Measurements from ENCODE around the gene LHX3.

The LHX3 gene

GRCh38 chr9:136197084-136197875 is 7.6 kb downstream of the LHX3 start:
- WGBS (ENCODE audit: insufficient coverage): 8% methylated on average over 34 of the region's 35 CpGs
- H3K27ac ChIP-seq (ENCODE audit: insufficient read depth in 1 of 2, low read depth in 1 of 2, low read length in 2 of 2, poor library complexity in 1 of 2, severe bottlenecking in 2 of 2): no peak overlapping the region
- ChIA-PET POLR2A (no interaction called here), CTCF (no interaction called here)
- no peaks in the 10 kb centered on the region for H3K9me3 ChIP-seq (ENCODE audit: control extremely low read depth in 1 of 5, control insufficient read depth in 4 of 5, insufficient read depth in 2 of 5, low read depth in 1 of 5, low read length in 4 of 5)
- DNase-seq: no peak
- no peak overlapping the region for H3K4me3 ChIP-seq (ENCODE audit: control insufficient read depth in 1 of 7, extremely low read depth in 1 of 7, insufficient read depth in 4 of 7, low read depth in 2 of 7, low read length in 6 of 7)
- peaks cover 0 to 98% (median 40%) of the 10 kb centered on the region in 5 experiments for H3K27me3 ChIP-seq (replicated peaks in 2 of 5; ENCODE audit: control insufficient read depth in 4 of 5, insufficient read depth in 5 of 5, low read length in 4 of 5)
- no peaks in the 10 kb centered on the region for H3K36me3 ChIP-seq (ENCODE audit: control insufficient read depth in 4 of 4, insufficient read depth in 4 of 4, low read length in 3 of 4)
- H3K4me1 ChIP-seq (ENCODE audit: control extremely low read depth in 1 of 4, control insufficient read depth in 4 of 4, insufficient read depth in 4 of 4, low read length in 3 of 4): peaks cover 0 to 8% (median 0%) of the 10 kb centered on the region in 4 experiments

DNA sequence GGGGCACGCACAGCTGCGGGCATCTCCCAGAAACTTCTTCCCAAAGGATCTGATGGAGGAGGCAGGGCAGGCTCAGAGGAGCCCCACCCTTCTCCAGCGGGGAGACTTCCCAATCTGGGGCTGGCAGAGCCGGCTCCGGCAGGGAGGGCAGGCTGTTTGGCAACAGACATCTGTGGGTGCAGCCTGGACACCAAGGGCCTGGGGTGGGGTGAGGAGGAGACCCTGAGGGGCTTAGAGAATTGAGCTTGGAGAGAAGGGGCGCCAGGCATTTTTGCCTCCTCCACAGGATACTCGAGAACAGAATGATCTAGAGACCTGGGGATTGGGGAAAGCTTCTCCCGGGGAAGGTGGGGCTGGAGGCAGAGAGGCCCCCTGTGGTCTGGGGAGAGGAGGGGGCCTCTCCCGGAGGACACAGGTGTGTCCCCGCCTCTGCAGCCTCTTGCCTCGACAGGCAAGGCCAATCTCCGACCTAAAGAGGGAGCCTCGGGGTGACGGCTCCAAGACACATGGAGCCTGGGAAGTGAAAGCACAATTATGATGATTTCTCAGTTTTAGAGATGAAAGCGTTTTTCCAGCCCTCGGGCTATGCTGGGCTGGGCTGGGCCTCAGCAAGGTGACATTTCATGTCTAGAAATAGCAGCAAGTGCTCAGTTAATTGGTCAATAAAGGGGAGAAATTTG is 8.4 kb downstream of the LHX3 start:
- no peak overlapping the region for H3K4me3 ChIP-seq (ENCODE audit: control insufficient read depth in 1 of 7, extremely low read depth in 1 of 7, insufficient read depth in 4 of 7, low read depth in 2 of 7, low read length in 6 of 7)
- H3K27me3 ChIP-seq (replicated peaks in 2 of 5; ENCODE audit: control insufficient read depth in 4 of 5, insufficient read depth in 5 of 5, low read length in 4 of 5): peaks cover 0 to 98% (median 43%) of the 10 kb centered on the region in 5 experiments
- no peak overlapping the region for H3K27ac ChIP-seq (ENCODE audit: insufficient read depth in 1 of 2, low read depth in 1 of 2, low read length in 2 of 2, poor library complexity in 1 of 2, severe bottlenecking in 2 of 2)
- ChIA-PET POLR2A (no interaction called here), CTCF (interaction anchor here (0.9 kb wide), 1 partner anchor 28 kb away, joined by 4 read pairs; no protein-coding TSS in a partner anchor)
- DNase-seq: no peak
- H3K4me1 ChIP-seq (ENCODE audit: control extremely low read depth in 1 of 4, control insufficient read depth in 4 of 4, insufficient read depth in 4 of 4, low read length in 3 of 4): peaks cover 0 to 8% (median 0%) of the 10 kb centered on the region in 4 experiments
- 2% methylated on average over 15 of the region's 16 CpGs for WGBS (ENCODE audit: insufficient coverage)
- no peaks in the 10 kb centered on the region for H3K36me3 ChIP-seq (ENCODE audit: control insufficient read depth in 4 of 4, insufficient read depth in 4 of 4, low read length in 3 of 4)
- no peaks in the 10 kb centered on the region for H3K9me3 ChIP-seq (ENCODE audit: control extremely low read depth in 1 of 5, control insufficient read depth in 4 of 5, insufficient read depth in 2 of 5, low read depth in 1 of 5, low read length in 4 of 5)

- no peaks in the 10 kb centered on the region for H3K36me3 ChIP-seq (ENCODE audit: control insufficient read depth in 4 of 4, insufficient read depth in 4 of 4, low read length in 3 of 4)
- ChIA-PET POLR2A (no interaction called here), CTCF (no interaction called here)
- DNase-seq: no peak
- H3K9me3 ChIP-seq (ENCODE audit: control extremely low read depth in 1 of 5, control insufficient read depth in 4 of 5, insufficient read depth in 2 of 5, low read depth in 1 of 5, low read length in 4 of 5): no peaks in the 10 kb centered on the region
- WGBS (ENCODE audit: insufficient coverage): 0% methylated on average over 4 of the region's 5 CpGs
- H3K27ac ChIP-seq (ENCODE audit: insufficient read depth in 1 of 2, low read depth in 1 of 2, low read length in 2 of 2, poor library complexity in 1 of 2, severe bottlenecking in 2 of 2): no peak overlapping the region
- no peak overlapping the region for H3K4me3 ChIP-seq (ENCODE audit: control insufficient read depth in 1 of 7, extremely low read depth in 1 of 7, insufficient read depth in 4 of 7, low read depth in 2 of 7, low read length in 6 of 7)
- peaks cover 0 to 8% (median 0%) of the 10 kb centered on the region in 4 experiments for H3K4me1 ChIP-seq (ENCODE audit: control extremely low read depth in 1 of 4, control insufficient read depth in 4 of 4, insufficient read depth in 4 of 4, low read length in 3 of 4)
- peaks cover 0 to 98% (median 47%) of the 10 kb centered on the region in 5 experiments for H3K27me3 ChIP-seq (replicated peaks in 2 of 5; ENCODE audit: control insufficient read depth in 4 of 5, insufficient read depth in 5 of 5, low read length in 4 of 5)
Observed at GRCh38 chr9:136194540-136194939, 10.4 kb downstream of the LHX3 start.

GRCh38 chr9:136193891-136194279 is 11.0 kb downstream of the LHX3 start:
- Histone ChIP-seq H3K27ac (ENCODE audit: insufficient read depth in 1 of 2, low read depth in 1 of 2, low read length in 2 of 2, poor library complexity in 1 of 2, severe bottlenecking in 2 of 2) (no peak overlapping the region), H3K36me3 (ENCODE audit: control insufficient read depth in 4 of 4, insufficient read depth in 4 of 4, low read length in 3 of 4) (no peaks in the 10 kb centered on the region), H3K4me3 (ENCODE audit: control insufficient read depth in 1 of 7, extremely low read depth in 1 of 7, insufficient read depth in 4 of 7, low read depth in 2 of 7, low read length in 6 of 7) (no peak overlapping the region), H3K27me3 (replicated peaks in 2 of 5; ENCODE audit: control insufficient read depth in 4 of 5, insufficient read depth in 5 of 5, low read length in 4 of 5) (peaks cover 0 to 99% (median 47%) of the 10 kb centered on the region in 5 experiments), H3K9me3 (ENCODE audit: control extremely low read depth in 1 of 5, control insufficient read depth in 4 of 5, insufficient read depth in 2 of 5, low read depth in 1 of 5, low read length in 4 of 5) (no peaks in the 10 kb centered on the region), H3K4me1 (ENCODE audit: control extremely low read depth in 1 of 4, control insufficient read depth in 4 of 4, insufficient read depth in 4 of 4, low read length in 3 of 4) (peaks cover 0 to 6% (median 0%) of the 10 kb centered on the region in 4 experiments)
- ChIA-PET CTCF (no interaction called here), POLR2A (no interaction called here)
- WGBS (ENCODE audit: insufficient coverage): 4% methylated on average over 38 of the region's 45 CpGs
- DNase-seq: no peak

- 2% methylated on average over 73 of the region's 96 CpGs for WGBS (ENCODE audit: insufficient coverage)
- Histone ChIP-seq H3K4me3 (ENCODE audit: control insufficient read depth in 1 of 7, extremely low read depth in 1 of 7, insufficient read depth in 4 of 7, low read depth in 2 of 7, low read length in 6 of 7) (no peak overlapping the region), H3K27ac (ENCODE audit: insufficient read depth in 1 of 2, low read depth in 1 of 2, low read length in 2 of 2, poor library complexity in 1 of 2, severe bottlenecking in 2 of 2) (no peak overlapping the region), H3K9me3 (ENCODE audit: control extremely low read depth in 1 of 5, control insufficient read depth in 4 of 5, insufficient read depth in 2 of 5, low read depth in 1 of 5, low read length in 4 of 5) (no peaks in the 10 kb centered on the region), H3K27me3 (replicated peaks in 2 of 5; ENCODE audit: control insufficient read depth in 4 of 5, insufficient read depth in 5 of 5, low read length in 4 of 5) (peaks cover 0 to 99% (median 45%) of the 10 kb centered on the region in 5 experiments), H3K4me1 (ENCODE audit: control extremely low read depth in 1 of 4, control insufficient read depth in 4 of 4, insufficient read depth in 4 of 4, low read length in 3 of 4) (peaks cover 0 to 3% (median 0%) of the 10 kb centered on the region in 4 experiments), H3K36me3 (ENCODE audit: control insufficient read depth in 4 of 4, insufficient read depth in 4 of 4, low read length in 3 of 4) (no peaks in the 10 kb centered on the region)
- POLR2A ChIA-PET: no interaction called here
- CTCF ChIA-PET: no interaction called here
- DNase-seq: no peak
Observed at GRCh38 chr9:136193127-136193890, 11.6 kb downstream of the LHX3 start.

DNA sequence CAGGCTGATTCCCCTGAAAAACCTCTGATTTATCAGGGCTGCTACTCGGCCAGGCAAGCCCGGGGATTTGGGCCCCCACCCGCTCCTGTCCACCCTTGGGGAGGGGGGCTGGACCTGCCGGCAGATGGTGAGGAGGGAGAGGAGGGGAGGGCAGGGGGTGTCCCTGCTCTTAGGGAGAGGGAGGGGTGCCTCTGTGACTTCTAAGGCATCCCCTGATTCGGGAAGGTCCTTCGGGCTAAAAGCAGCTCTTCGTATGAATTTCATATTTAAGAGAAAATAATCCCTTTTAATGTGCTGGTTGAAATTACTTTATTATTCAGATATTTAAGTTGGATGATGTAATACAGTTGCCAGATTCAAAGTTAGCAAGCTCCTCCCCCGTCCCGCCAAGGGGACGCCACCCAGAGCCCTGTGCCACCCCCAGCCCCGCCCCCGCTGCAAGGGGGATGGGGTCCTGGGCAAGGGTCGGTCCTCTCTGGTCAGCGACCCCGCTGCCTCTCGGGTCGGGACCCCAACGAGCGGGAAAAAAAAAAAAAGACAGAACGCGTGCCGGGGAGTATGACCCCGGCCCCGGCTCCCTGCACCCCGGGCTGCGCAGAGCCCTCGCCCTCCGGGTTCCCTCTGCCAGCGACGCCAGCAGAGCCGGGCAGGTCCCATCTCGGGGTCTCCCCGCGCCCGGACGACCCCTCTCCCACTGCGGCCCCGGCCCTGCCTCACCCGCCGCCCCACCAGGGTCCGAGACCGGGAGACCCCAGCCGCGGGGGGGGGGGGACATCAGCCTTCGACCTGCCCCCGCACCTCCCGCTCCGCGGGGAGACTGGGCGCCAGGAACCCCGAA is 12.4 kb downstream of the LHX3 start:
- no peaks in the 10 kb centered on the region for H3K36me3 ChIP-seq (ENCODE audit: control insufficient read depth in 4 of 4, insufficient read depth in 4 of 4, low read length in 3 of 4)
- H3K27me3 ChIP-seq (replicated peaks in 2 of 5; ENCODE audit: control insufficient read depth in 4 of 5, insufficient read depth in 5 of 5, low read length in 4 of 5): peaks cover 0 to 99% (median 38%) of the 10 kb centered on the region in 5 experiments
- H3K4me3 ChIP-seq (ENCODE audit: control insufficient read depth in 1 of 7, extremely low read depth in 1 of 7, insufficient read depth in 4 of 7, low read depth in 2 of 7, low read length in 6 of 7): no peak overlapping the region
- H3K27ac ChIP-seq (ENCODE audit: insufficient read depth in 1 of 2, low read depth in 1 of 2, low read length in 2 of 2, poor library complexity in 1 of 2, severe bottlenecking in 2 of 2): no peak overlapping the region
- WGBS (ENCODE audit: insufficient coverage): 2% methylated on average over 48 of the region's 51 CpGs
- no peaks in the 10 kb centered on the region for H3K9me3 ChIP-seq (ENCODE audit: control extremely low read depth in 1 of 5, control insufficient read depth in 4 of 5, insufficient read depth in 2 of 5, low read depth in 1 of 5, low read length in 4 of 5)
- ChIA-PET POLR2A (interaction anchor here (0.6 kb wide), 1 partner anchor 112 kb away, joined by 4 read pairs; no protein-coding TSS in a partner anchor), CTCF (no interaction called here)
- peaks cover 0 to 3% (median 0%) of the 10 kb centered on the region in 4 experiments for H3K4me1 ChIP-seq (ENCODE audit: control extremely low read depth in 1 of 4, control insufficient read depth in 4 of 4, insufficient read depth in 4 of 4, low read length in 3 of 4)
- no peak for DNase-seq

All from common myeloid progenitor, CD34-positive (primary cell).